GM12878 (cell line): Measurements from ENCODE around the gene SHC1.

Source experiments
- FOXM1 ChIP-seq: IDR thresholded peaks from 2 replicates; pipeline ENCODE4 v1.6.1; 2012; ENCODE audit warnings: low read depth, mild to moderate bottlenecking, inconsistent platforms, low read length, moderate library complexity
- TAF1 ChIP-seq: IDR thresholded peaks from 2 replicates; pipeline ENCODE4 v1.6.1; 2011; ENCODE audit warnings: mild to moderate bottlenecking, low read depth, low read length, borderline replicate concordance

- TF ChIP-seq FOXM1 (no peak), TAF1 (no peak)
These were observed 45.8 kb upstream of the SHC1 start for GRCh38 chr1:155016231-155016831.
